GM20000 (cell line): ENCODE data around the gene IREB2.

Source experiments
- DNase-seq: peaks from one replicate; pipeline ENCODE4 v3.0.0; 2012; ENCODE audit warnings: low spot score
- TF ChIP-seq, protein P1 (sequence below): IDR thresholded peaks from 2 replicates; pipeline ENCODE4 v1.5.1; 2012; ENCODE audit warnings: mild to moderate bottlenecking, control low read depth; ENCODE audit errors: extremely low read depth, missing control alignments

The IREB2 gene

GRCh38 chr15:78391781-78392180, 46.2 kb upstream of the IREB2 start:
- TF ChIP-seq, protein P1, sequence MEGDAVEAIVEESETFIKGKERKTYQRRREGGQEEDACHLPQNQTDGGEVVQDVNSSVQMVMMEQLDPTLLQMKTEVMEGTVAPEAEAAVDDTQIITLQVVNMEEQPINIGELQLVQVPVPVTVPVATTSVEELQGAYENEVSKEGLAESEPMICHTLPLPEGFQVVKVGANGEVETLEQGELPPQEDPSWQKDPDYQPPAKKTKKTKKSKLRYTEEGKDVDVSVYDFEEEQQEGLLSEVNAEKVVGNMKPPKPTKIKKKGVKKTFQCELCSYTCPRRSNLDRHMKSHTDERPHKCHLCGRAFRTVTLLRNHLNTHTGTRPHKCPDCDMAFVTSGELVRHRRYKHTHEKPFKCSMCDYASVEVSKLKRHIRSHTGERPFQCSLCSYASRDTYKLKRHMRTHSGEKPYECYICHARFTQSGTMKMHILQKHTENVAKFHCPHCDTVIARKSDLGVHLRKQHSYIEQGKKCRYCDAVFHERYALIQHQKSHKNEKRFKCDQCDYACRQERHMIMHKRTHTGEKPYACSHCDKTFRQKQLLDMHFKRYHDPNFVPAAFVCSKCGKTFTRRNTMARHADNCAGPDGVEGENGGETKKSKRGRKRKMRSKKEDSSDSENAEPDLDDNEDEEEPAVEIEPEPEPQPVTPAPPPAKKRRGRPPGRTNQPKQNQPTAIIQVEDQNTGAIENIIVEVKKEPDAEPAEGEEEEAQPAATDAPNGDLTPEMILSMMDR: no peak
- DNase-seq: no peak

DNA sequence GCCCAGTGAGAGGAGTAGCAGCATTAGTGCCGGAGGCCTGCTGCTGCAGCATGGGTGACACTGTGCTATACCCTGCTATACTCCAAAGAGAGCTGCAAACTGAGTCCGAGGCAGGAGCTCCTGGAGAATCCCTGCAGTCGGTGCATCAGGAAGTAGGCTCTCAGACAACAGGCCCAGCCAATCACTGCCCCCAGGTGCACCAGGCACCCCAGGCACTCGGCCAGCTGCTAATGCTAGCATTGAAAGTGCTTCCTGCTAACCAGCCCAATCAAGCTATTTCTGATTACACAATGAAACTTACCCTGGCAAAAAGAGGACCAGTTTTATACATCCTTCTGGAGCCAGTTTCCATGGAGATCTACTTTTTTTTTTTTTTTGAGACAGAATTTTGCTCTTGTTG, 45.6 kb upstream of the IREB2 start:
- DNase-seq: no peak
- TF ChIP-seq, protein P1: no peak

DNA sequence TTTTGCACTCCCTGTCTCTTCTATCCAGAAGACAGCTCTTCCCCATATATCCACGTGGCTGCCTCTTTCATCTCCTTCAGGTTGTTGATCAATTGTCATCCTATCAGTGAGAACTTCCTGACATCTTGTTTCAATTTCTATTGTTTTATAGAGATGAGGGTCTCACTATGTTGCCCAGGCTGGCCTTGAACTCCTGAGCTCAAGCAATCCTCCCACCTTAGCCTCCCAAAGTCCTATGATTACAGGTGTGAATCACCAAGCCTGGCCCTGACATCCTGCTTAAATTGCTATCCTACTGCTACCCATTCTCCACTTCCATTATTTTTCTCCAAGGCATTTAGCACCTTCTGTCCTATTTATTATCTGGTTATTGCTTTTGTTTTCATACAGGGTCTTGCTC, 44.9 kb upstream of the IREB2 start:
- TF ChIP-seq, protein P1: no peak
- no peak for DNase-seq

DNA sequence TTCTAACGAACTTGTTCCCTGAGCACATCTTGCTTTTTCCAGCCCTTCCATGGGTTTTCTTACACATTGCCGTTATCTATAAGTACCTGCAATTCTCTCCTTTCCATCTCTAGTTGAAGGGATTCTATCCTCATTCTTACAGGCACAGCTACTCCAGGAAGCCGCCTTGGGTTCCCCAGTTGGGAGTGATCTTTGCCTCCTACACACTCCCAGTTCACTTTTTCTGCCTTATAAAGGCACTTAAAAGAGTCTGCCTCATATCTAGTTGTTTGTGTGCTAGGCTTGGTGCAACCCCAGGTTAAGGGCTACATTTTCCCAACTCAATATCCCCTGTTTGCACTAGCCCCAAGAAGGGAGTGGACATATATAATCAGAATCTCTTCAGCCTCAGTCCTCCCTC, 44.0 kb upstream of the IREB2 start:
- DNase-seq: no peak
- TF ChIP-seq, protein P1: no peak

GRCh38 chr15:78394981-78395616, 42.9 kb upstream of the IREB2 start:
- TF ChIP-seq, protein P1: no peak
- DNase-seq: no peak

- TF ChIP-seq, protein P1: no peak
- no peak for DNase-seq
These were observed 41.7 kb upstream of the IREB2 start for GRCh38 chr15:78396186-78396814.

- no peak for DNase-seq
These were observed 41.0 kb upstream of the IREB2 start for GRCh38 chr15:78396976-78397375.

More at GRCh38 chr15:78396976-78397375, 41.0 kb upstream of the IREB2 start:
- TF ChIP-seq, protein P1: no peak
